HepG2 (cell line): ENCODE measurements around the gene RPS19BP1. TPM values are rescaled to one million over a fixed set of nuclear protein-coding genes. Genes with fewer than 3 reads are reported as not detected.

Source experiments
- ARID4A ChIP-seq: sonication (generic); formaldehyde crosslinking; IDR thresholded peaks from 2 replicates; pipeline ENCODE4 v1.5.0; 2020; ENCODE audit warnings: mild to moderate bottlenecking, missing genetic modification reagents, borderline replicate concordance
- CEBPZ ChIP-seq: IDR thresholded peaks from 2 replicates; pipeline ENCODE4 v1.6.1; 2012; ENCODE audit warnings: low read length, improper control_type of control experiment
- FLYWCH1 ChIP-seq: sonication (generic); formaldehyde crosslinking; IDR thresholded peaks from 2 replicates; pipeline ENCODE4 v1.8.1; 2023; ENCODE audit warnings: mild to moderate bottlenecking, missing genetic modification reagents
- GATA4 ChIP-seq: sonication (generic); IDR thresholded peaks from 2 replicates; pipeline ENCODE4 v1.6.1; 2016; ENCODE audit warnings: antibody characterized with exemption, low read depth, borderline replicate concordance
- HNRNPK ChIP-seq: fragments of 200-400 bp; formaldehyde crosslinking; IDR thresholded peaks from 2 replicates; pipeline ENCODE4 v1.6.1; 2018; ENCODE audit warnings: low read length, low read depth, moderate library complexity, mild to moderate bottlenecking; ENCODE audit not compliant: poor library complexity, severe bottlenecking
- SALL2 ChIP-seq: sonication (generic); formaldehyde crosslinking; IDR thresholded peaks from 2 replicates; pipeline ENCODE4 v1.8.1; 2023; ENCODE audit warnings: mild to moderate bottlenecking, missing genetic modification reagents, inconsistent platforms
- TIGD3 ChIP-seq: sonication (generic); formaldehyde crosslinking; IDR thresholded peaks from 2 replicates; pipeline ENCODE4 v1.5.1; 2020; ENCODE audit warnings: mild to moderate bottlenecking, missing genetic modification reagents, borderline replicate concordance
- ZNF44 ChIP-seq: sonication (generic); formaldehyde crosslinking; IDR thresholded peaks from 2 replicates; pipeline ENCODE4 v1.5.1; 2020; ENCODE audit warnings: mild to moderate bottlenecking, missing genetic modification reagents
- ZNF484 ChIP-seq: sonication (generic); formaldehyde crosslinking; IDR thresholded peaks from 2 replicates; pipeline ENCODE4 v1.5.1; 2020; ENCODE audit warnings: mild to moderate bottlenecking, low read depth, missing genetic modification reagents, borderline replicate concordance
- ZNF646 ChIP-seq: sonication (generic); formaldehyde crosslinking; IDR thresholded peaks from 2 replicates; pipeline ENCODE4 v1.9.0; 2021; ENCODE audit warnings: mild to moderate bottlenecking, missing genetic modification reagents
- polyA plus RNA-seq, 8 experiments: library from polyadenylated mRNA; depleted of rRNA in 3 of 8; stranded (reverse) in 7 of 8; unstranded in 1 of 8; fragments of >200 nt; fragmentation: Illumina TruSeq in 4 of 8; extraction: Trizol in 4 of 8; gene quantifications; 2 replicates each; pipeline versions ENCODE4 v1.2.1 to v1.2.3, GENCODE V29; 2011 to 2016; ENCODE audit warnings: low read depth in 4 of 8, missing spikeins in 1 of 8, mixed read lengths in 1 of 8; ENCODE audit not compliant: insufficient read depth in 1 of 8
- total RNA-seq, 5 experiments: library from RNA; depleted of rRNA; stranded (reverse); fragments of >200 nt; fragmentation: Illumina TruSeq; extraction: Trizol; gene quantifications; 2 replicates each; pipeline ENCODE4 v1.2.3, GENCODE V29; 2016; ENCODE audit warnings: low read depth in 1 of 5

The RPS19BP1 gene
- total and polyA plus RNA-seq, 2 of the 13 experiments (the other 11 are each of a cell fraction or from before 2014, with no cell fraction given): 44.3 to 81.3 TPM

- TF ChIP-seq CEBPZ: no peak
- TF ChIP-seq TIGD3 (CRISPR knock-in tag): peak; percentile 53; the same call in 1 of the 2 replicates
- no peak for TF ChIP-seq ZNF646
- TF ChIP-seq SALL2 (CRISPR knock-in tag): peak; percentile 71; the same call in 1 of the 2 replicates
- no peak for TF ChIP-seq GATA4
- no peak for TF ChIP-seq FLYWCH1
- TF ChIP-seq ZNF44 (CRISPR knock-in tag): 0 out of 2 replicates have a peak, but pooled peaks have one; percentile 31
- peak; percentile 37; the same call in 1 of the 2 replicates for TF ChIP-seq ARID4A (CRISPR knock-in tag)
- no peak; the same call in 1 of the 2 replicates for TF ChIP-seq ZNF484 (CRISPR knock-in tag)
- no peak for TF ChIP-seq HNRNPK
Observed at GRCh38 chr22:39545386-39546365, 13.1 kb upstream of the RPS19BP1 start (continued).
